HEK293 (cell line): ENCODE measurements around the gene PSORS1C1.

ENCODE experiments used
- PATZ1 ChIP-seq: fragments of 450-650 bp; formaldehyde crosslinking; IDR thresholded peaks from 2 replicates; pipeline ENCODE4 v1.5.1; 2016; ENCODE audit warnings: missing biosample characterization, missing genetic modification characterization
- ZBTB21 ChIP-seq: fragments of 450-650 bp; formaldehyde crosslinking; IDR thresholded peaks from 2 replicates; pipeline ENCODE4 v1.5.1; 2017; ENCODE audit warnings: missing biosample characterization, missing genetic modification characterization
- ZNF530 ChIP-seq: fragments of 450-650 bp; formaldehyde crosslinking; IDR thresholded peaks from 2 replicates; pipeline ENCODE4 v1.5.1; 2016; ENCODE audit warnings: low read depth, missing biosample characterization, missing genetic modification characterization
- TF ChIP-seq, protein P1 (sequence below): fragments of 450-650 bp; formaldehyde crosslinking; IDR thresholded peaks from 2 replicates; pipeline ENCODE4 v1.5.1; 2016; ENCODE audit warnings: missing biosample characterization, missing genetic modification characterization

- TF ChIP-seq, protein P1, sequence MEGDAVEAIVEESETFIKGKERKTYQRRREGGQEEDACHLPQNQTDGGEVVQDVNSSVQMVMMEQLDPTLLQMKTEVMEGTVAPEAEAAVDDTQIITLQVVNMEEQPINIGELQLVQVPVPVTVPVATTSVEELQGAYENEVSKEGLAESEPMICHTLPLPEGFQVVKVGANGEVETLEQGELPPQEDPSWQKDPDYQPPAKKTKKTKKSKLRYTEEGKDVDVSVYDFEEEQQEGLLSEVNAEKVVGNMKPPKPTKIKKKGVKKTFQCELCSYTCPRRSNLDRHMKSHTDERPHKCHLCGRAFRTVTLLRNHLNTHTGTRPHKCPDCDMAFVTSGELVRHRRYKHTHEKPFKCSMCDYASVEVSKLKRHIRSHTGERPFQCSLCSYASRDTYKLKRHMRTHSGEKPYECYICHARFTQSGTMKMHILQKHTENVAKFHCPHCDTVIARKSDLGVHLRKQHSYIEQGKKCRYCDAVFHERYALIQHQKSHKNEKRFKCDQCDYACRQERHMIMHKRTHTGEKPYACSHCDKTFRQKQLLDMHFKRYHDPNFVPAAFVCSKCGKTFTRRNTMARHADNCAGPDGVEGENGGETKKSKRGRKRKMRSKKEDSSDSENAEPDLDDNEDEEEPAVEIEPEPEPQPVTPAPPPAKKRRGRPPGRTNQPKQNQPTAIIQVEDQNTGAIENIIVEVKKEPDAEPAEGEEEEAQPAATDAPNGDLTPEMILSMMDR (tag by site-specific recombination): no peak
- TF ChIP-seq PATZ1 (tag by site-specific recombination): no peak
- TF ChIP-seq ZNF530 (tag by site-specific recombination): no peak
- TF ChIP-seq ZBTB21 (tag by site-specific recombination): no peak
These were observed 27.7 kb upstream of the PSORS1C1 start for GRCh38 chr6:31086788-31087440.
